ELF-1 (cell line): Measurements from ENCODE around the gene NFATC2.

Experiments used
- DNase-seq: peaks from one replicate; pipeline ENCODE4 v3.0.0-alpha.2; 2016; ENCODE audit warnings: low read depth, low spot score

The NFATC2 gene

GRCh38 chr20:51516855-51517254 is 25.7 kb downstream of the NFATC2 start:
- DNase-seq = no peak

- DNase-seq = no peak
These were observed 27.7 kb downstream of the NFATC2 start for GRCh38 chr20:51514836-51515235.

GRCh38 chr20:51514249-51514648 is 28.3 kb downstream of the NFATC2 start:
- DNase-seq = no peak

- DNase-seq = no peak
These were observed 29.0 kb downstream of the NFATC2 start for GRCh38 chr20:51513545-51513944.

GRCh38 chr20:51512645-51513044 is 29.9 kb downstream of the NFATC2 start:
- DNase-seq = no peak

GRCh38 chr20:51511861-51512619 is 30.5 kb downstream of the NFATC2 start:
- no peak for DNase-seq

GRCh38 chr20:51510936-51511605 is 31.4 kb downstream of the NFATC2 start:
- no peak for DNase-seq

- no peak for DNase-seq
These were observed 32.4 kb downstream of the NFATC2 start for GRCh38 chr20:51510169-51510568.

GRCh38 chr20:51509208-51509607 is 33.3 kb downstream of the NFATC2 start:
- no peak for DNase-seq

- no peak for DNase-seq
These were observed 33.7 kb downstream of the NFATC2 start for GRCh38 chr20:51508780-51509179.

- DNase-seq = no peak
These were observed 34.4 kb downstream of the NFATC2 start for GRCh38 chr20:51508158-51508557.

- no peak for DNase-seq
These were observed 35.1 kb downstream of the NFATC2 start for GRCh38 chr20:51507216-51508036.

- DNase-seq = no peak
These were observed 35.8 kb downstream of the NFATC2 start for GRCh38 chr20:51506527-51507215.

GRCh38 chr20:51505566-51505965 is 37.0 kb downstream of the NFATC2 start:
- no peak for DNase-seq

- DNase-seq = no peak
These were observed 39.1 kb downstream of the NFATC2 start for GRCh38 chr20:51503376-51503775.

GRCh38 chr20:51500936-51501335 is 41.6 kb downstream of the NFATC2 start:
- no peak for DNase-seq

GRCh38 chr20:51500311-51500710 is 42.2 kb downstream of the NFATC2 start:
- no peak for DNase-seq

- no peak for DNase-seq
These were observed 43.6 kb downstream of the NFATC2 start for GRCh38 chr20:51498765-51499540.

- DNase-seq = no peak
These were observed 44.7 kb downstream of the NFATC2 start for GRCh38 chr20:51497542-51498467.

- no peak for DNase-seq
These were observed 45.6 kb downstream of the NFATC2 start for GRCh38 chr20:51496964-51497363.
